HG02759 (cell line): ENCODE measurements around the gene EMD.
A peak's percentile ranks its signal among the peaks of the same experiment; 100 is the strongest.
"Not testable (repeated sequence)": the region's sequence is repeated elsewhere in the genome, so short reads cannot be mapped to it uniquely, and the experiment has no call there.

Experiments used
- ATAC-seq: cut with Tn5 transposase; IDR thresholded peaks from one replicate; pipeline ENCODE4 v1.9.1; 2021; ENCODE audit warnings: mild to moderate bottlenecking, moderate library complexity; ENCODE audit not compliant: unreplicated experiment

Gene EMD

GRCh38 chrX:154378799-154379568 lies at the start of gene EMD:
Gene EMD (plus strand): TSS chrX:154379295. CDS start chrX:154379485, 190 bp downstream.
- ATAC-seq, result peak; percentile 83

- ATAC-seq, result no peak
Measured at GRCh38 chrX:154332561-154332960, 46.5 kb upstream of the EMD start.

- no peak for ATAC-seq
Measured at GRCh38 chrX:154333116-154333515, 46.0 kb upstream of the EMD start.

- ATAC-seq, result peak; percentile 60
Measured at GRCh38 chrX:154333837-154334271, 45.2 kb upstream of the EMD start.

- no peak for ATAC-seq
Measured at GRCh38 chrX:154334496-154334895, 44.6 kb upstream of the EMD start.

- ATAC-seq, result peak; percentile 69
Measured at GRCh38 chrX:154341399-154342298, 37.4 kb upstream of the EMD start.

- ATAC-seq, result not testable (repeated sequence)
Measured at GRCh38 chrX:154343063-154343462, 36.0 kb upstream of the EMD start.

- peak; percentile 29 for ATAC-seq
Measured at GRCh38 chrX:154343620-154344019, 35.5 kb upstream of the EMD start.

GRCh38 chrX:154348114-154348531 lies 31.0 kb upstream of the EMD start:
- no peak for ATAC-seq

- ATAC-seq, result no peak
Measured at GRCh38 chrX:154348646-154349358, 30.3 kb upstream of the EMD start.

GRCh38 chrX:154349359-154349935 lies 29.6 kb upstream of the EMD start:
- ATAC-seq, result no peak

GRCh38 chrX:154349979-154350378 lies 29.1 kb upstream of the EMD start:
- no peak for ATAC-seq

- no peak for ATAC-seq
Measured at GRCh38 chrX:154350429-154351182, 28.5 kb upstream of the EMD start.

- ATAC-seq, result no peak
Measured at GRCh38 chrX:154351183-154352011, 27.7 kb upstream of the EMD start.

GRCh38 chrX:154352012-154352401 lies 27.1 kb upstream of the EMD start:
- no peak for ATAC-seq

GRCh38 chrX:154352466-154352865 lies 26.6 kb upstream of the EMD start:
- no peak for ATAC-seq

GRCh38 chrX:154353172-154353843 lies 25.8 kb upstream of the EMD start:
- ATAC-seq, result no peak

GRCh38 chrX:154354013-154354412 lies 25.1 kb upstream of the EMD start:
- no peak for ATAC-seq

- no peak for ATAC-seq
Measured at GRCh38 chrX:154354516-154354915, 24.6 kb upstream of the EMD start.
